HG03469 (cell line): Measurements from ENCODE around the gene GRAP.

Source experiments
- ATAC-seq: cut with Tn5 transposase; IDR thresholded peaks from one replicate; pipeline ENCODE4 v1.9.1; 2021; ENCODE audit warnings: mild to moderate bottlenecking, moderate library complexity, moderate number of reproducible peaks; ENCODE audit not compliant: unreplicated experiment

The GRAP gene

DNA sequence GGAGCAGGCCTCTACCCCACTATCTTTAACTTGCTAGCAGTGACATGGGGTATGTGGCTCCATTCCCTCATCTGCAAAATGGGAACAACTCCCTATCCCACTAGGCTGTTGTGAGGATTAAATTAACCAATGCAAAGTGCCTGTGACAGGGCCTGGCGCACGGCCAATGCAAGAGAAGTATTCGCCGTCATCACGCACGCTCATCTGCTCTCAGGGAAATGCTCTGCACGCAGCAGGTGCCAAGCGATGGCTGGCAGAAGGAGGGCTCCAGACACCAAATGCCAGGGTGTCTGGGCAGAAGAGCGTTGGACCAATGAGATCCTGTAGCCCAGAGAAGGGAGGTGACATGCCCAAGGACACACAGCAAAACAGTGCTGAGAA, 59.5 kb downstream of the GRAP start:
- ATAC-seq = no peak

DNA sequence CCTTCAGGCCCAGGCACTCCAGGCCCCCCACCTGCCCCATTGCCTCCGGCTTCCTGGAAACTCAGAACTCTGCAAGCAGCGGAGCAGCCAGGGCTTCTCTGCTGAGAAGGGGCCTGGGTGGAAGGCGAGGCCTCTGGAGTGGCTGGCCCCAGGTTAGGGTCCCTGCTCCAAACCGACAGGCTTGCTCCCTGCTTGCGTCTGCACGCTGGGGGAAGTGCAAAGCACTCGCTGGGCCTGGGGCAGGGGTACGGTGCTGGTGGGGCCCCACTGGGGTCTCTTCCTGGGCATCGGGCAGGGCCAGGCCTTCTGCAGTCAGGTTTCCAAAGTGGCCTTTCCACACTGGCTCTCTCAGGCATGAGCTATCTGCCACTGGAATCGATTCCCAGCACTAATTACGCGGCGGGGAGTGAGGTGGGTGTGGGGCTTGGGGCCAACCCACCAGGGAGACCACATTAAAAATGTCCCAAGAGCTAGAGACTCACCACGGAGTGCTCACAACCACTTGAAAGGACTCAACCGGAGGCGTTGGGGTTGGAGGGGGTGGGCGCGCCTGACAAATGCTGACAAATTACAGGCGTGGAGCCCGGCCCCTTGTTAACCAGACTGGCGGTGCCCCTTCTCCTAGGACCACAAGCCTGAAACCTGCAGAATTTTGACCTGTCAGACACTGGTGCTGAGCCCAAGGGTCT, 60.1 kb downstream of the GRAP start:
- ATAC-seq = no peak

DNA sequence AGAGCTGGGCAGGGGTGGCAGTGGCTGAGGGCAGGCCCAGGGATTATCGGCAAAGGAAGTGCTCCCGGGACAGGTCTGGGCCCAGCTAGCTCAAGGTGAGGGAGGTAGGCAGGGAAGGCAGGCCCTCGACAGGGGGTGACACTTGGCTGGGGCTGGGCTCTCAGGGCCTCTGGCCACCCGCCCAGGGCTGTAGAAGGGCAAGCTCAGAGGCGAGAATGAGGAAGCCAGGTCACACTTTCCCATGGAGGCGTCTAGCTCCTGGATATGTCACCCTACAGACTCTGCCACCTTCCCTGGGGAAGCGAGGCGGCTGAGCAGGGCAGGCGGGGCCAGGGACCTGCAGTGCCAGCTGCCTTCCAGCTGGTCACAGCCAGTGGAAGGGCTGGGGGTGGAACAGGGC, 61.3 kb downstream of the GRAP start:
- no peak for ATAC-seq

DNA sequence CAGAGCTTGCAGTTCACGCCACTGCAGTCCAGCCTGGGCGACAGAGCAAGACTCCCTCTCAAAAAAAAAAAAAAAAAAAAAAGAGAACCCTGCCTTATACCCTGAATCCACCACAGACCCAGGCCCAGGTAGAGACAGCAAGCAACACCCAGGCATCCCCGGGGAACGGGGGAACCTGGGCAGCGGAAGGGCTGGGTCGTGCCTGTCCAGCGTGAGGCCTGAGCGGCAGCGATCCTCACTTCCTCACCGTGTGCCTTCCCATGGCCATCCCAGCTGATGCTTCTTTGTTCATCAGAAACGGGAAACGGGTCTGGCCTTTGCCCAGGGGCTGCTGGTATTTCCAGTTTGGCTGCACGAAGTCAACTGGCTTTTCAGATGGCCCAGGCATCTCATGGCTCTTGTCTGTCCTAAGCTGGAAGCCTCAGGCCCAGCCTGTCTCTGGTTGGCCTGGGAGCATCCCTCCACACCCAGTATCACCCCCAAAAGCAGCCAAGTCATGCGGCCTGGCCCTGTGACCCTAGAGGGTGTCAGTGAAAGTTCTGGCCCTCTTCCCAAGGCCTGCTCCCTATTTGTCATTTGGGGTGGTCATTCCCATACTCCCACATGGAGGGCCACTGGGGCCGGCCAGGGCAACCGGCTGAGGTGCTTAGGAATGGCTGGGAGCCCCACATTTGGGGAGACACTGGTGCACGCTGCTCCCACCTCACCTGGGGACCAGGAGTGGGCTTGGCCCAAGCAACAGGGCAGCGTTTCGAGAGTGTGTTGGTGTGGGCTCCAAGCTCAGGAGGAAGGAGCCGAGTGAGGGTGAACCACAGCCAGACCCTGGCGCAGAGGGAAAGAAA, 62.3 kb downstream of the GRAP start:
- ATAC-seq = no peak

DNA sequence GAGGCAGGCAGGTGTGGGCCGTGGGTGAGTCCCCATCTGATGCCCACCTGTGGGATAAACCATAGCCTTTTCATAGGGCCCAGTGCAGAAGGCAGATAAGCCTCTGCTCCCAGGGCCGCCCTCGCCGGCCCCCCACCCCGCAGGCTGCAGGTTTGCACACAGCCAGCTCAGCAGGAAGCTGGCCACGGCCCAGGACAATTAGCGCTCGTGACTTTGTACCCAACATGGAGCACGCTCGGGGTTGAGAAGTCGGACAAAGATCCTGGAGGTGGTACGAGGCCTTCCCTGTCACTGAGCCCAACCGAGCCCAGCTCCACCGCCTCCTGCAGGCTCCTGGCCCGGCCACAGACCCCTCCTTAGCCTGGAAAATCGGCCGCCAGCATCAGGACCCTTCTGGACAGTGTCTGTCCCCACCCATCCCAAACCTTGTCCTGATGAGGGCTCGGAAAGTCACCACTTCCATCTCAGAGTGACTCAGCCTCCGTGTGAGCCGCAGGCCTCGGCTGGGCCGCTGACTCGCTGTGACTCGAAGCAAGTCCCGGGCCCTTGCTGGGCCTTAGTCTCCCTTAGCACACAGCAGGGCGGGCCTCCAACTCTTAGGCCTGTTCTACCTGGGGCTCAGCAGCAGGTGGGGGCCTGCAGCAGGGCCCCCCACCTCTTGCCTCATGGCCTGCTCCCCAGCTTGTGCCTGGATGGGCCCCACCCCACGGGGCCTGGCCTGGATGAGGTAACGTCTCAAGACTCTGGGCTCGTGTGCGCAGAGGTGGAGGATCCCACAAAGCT, 64.9 kb downstream of the GRAP start:
- ATAC-seq = no peak

DNA sequence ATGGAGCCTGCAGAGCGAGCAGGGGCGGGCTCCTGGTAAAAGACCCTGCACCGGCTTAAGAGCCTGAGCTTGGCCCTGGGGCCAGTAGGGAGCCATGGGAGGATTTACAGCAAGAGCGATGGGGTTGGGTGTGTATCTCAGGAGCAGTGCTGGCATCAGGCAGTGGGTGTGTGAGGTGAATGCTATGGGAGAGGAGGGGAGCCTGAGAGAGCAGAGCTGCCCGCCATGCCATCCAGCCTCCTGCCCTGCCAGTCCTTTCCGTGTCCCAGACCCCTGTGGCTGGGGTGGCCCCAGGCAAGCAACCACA, 65.5 kb downstream of the GRAP start:
- no peak for ATAC-seq

DNA sequence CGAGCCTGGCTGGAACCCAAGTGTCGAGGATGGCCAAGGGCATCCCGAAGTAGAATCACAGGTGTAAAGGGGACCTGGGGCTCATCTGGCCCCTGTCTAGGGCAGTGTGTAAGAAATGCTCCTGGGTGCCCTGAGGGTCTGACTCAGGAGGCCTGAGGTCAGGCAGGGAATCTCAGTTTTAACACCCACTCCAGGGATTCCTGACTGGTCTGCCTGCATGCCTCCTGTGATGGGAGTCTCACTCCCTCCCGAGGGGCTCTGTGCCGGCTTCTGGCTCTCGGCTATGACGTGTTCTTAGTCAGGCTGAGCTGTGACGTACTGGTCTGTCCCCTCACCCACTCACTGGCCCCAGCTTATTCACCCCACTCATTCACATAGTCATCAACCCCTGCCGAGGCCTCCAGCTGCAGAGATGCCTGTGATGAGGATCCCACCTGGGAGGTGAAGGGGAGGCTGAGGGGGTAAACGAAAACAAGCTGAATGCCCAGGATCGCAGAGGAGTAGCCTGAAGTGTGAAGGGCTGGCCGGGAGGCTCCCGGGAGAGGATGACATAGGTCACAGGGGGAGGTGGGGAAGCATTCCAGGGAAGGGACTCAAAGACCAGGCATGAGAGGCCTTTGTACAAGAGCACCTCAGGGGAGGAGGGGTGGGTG, 65.9 kb downstream of the GRAP start:
- ATAC-seq = no peak

DNA sequence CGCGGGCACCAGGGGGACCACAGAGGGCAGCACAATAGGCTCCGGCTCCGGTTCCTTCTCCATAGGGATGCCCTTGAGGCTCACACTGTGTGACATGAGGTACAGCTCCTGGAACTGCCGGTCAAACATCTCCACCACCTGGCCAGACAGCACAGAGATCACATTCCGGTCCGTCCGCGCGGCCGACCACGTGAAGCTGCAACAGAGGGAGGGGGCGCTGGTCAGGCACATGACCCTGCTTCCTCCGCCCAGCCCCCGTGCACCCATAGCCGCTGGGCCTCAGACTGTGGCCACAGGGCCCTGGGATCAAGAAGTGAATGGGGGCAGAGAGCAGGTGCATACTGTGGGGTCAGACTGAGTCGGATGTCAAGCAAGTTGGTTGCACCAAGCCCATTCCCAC, 68.1 kb downstream of the GRAP start:
- ATAC-seq = no peak

DNA sequence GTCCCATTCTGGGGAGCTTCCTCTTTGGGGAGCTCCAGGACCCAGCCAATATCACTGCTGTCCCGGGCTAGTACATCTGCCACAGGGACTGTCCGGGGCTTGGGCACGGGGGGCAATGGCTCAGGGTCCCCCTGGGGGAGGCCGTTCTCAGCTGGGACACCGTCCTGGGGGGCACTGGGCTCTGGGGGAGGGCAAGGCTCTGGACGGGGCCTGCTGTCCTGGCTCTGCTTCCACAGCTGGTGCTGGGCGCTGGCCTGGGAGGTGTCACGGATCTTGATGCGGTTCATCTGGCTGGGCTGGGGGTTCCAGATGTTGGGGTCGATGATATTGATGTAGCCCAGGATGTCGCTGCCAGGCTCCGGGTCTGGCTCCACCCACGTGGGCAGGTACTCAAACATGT, 68.7 kb downstream of the GRAP start:
- ATAC-seq = no peak

DNA sequence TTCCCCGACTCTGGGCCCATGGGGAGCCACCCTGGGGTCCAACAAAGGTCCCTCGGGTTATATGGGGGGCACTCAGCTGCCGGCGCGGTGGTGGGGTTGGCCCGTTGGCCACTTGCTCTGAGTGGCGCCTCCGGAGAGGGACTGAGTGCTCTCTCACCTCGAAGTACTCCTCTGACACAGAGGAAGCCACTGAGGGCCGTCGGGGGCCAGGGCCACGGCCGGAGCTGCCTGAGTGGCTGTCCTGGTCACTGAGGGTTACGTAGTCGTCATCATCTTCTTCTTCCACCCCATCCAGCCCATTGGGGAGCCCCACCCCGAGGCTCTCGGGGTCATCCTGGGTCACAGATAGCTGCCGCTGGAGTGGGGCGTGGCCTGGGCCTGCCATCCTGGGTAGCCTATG, 69.1 kb downstream of the GRAP start:
- no peak for ATAC-seq

DNA sequence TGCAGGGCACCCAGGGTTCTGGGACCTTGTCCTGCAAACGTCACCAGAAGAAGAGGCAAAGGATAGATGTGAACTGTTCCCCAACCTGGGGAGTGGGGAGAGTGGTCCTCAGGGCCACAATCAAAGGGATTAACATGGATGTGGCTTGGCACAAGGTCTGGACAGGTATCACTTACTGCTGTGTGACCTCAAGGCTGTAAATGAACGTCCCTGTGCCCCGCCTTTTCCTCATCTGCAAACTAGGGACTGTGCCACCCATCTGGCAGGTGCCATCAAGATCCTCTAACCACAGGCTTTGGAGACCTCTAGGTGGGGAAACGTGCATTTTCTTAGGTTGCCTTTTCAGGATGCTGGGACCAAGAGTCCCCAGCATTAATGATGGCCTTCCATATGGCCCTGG, 69.7 kb downstream of the GRAP start:
- ATAC-seq = no peak

DNA sequence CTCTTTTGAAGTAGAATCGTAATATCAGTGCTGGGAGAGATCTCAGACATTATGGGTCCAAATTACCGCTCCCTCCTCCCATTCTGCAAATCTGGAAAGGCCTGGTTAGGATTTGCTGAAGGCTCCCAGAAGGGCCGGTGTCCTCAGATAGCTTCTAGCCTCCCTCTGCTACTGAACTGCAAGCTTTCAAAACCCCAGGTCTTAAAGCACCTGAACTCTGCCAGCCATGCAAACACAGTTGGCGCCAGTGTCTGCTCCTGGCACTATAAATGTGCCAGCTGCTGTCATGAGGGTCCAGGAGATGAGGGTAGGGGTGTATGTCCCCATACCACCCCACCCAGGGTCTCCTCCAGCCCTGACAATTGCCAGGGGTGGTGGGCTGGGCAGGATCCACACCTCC, 70.6 kb downstream of the GRAP start:
- ATAC-seq = no peak

DNA sequence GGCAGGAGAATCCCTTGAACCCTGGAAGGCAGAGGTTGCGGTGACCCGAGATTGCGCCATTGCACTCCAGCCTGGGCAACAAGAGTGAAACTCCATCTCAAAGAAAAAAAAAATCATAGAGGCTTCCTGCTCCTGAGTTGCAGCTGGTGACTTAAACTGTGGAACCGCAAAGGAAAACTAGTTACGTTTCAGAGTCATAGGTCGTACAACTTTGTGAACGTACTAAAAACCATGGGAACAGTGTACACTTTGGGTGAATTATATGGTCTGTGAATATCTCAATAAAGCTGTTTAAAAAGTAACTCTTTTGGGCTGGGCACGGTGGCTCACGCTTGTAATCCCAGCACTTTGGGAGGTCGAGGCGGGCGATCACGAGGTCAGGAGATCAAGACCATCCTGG, 71.2 kb downstream of the GRAP start:
- ATAC-seq = no peak

DNA sequence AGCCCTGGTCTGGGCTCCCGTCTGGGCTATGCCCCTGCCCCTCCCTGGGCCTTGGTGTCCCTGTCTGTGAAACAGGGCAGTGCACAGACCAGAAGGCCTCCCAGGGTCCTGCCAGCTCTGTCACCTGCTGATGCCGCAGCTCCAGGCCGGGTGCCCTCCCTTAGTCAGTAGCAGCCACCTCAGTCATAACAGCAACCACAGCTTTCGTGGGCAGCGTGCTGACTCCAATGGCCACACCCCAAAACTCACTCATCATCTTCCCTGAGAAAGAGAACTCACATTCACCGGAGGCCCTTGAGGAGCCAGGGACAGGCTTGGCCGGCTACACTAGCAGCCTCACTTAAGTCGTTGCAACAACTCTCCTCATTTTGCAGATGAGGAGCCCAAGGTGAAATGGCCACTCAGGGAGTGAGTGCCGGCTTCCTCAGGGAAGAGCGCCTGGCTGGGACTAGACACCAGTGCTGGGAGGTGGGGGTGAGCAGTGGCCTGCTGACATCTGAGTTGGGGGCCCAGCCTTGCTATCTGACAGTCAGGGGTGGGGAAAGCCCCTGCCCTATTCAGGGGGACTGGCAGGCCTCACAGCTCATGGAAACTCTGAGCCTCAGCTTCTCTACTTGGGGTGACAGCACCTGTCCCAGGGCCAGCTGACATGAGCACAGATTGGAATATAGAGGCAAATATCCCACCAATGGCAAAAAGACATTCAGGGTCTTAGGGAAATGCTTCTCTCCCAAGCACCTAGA, 72.2 kb downstream of the GRAP start:
- ATAC-seq = no peak

DNA sequence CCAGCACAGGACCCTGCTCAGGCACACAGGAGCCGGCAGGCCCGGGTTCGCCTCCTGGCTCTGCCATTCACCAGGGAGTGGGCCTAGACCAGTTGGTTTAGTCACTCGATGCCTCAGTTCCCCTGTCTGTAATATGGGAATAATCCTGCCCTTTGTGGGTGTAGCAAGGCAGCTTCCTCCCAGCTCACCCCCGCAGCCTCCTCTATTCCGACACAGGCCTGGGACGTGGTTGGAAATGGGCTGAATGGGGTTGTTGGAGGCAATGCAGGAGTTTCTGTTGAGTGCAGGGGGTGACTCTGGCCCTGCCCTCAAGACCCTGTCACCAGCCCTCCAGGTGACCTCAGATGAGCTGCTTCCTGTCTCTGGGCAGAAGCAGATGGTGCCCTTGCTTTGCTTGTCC, 75.0 kb downstream of the GRAP start:
- ATAC-seq = no peak
